ENCODE measurements around the gene GALNT16. TPM values are rescaled to one million over a fixed set of nuclear protein-coding genes. Genes with fewer than 3 reads are reported as not detected.

Gene GALNT16
- polyA plus RNA-seq, 3 donors = 1.9 to 3.6 (median 3.4) TPM

DNA sequence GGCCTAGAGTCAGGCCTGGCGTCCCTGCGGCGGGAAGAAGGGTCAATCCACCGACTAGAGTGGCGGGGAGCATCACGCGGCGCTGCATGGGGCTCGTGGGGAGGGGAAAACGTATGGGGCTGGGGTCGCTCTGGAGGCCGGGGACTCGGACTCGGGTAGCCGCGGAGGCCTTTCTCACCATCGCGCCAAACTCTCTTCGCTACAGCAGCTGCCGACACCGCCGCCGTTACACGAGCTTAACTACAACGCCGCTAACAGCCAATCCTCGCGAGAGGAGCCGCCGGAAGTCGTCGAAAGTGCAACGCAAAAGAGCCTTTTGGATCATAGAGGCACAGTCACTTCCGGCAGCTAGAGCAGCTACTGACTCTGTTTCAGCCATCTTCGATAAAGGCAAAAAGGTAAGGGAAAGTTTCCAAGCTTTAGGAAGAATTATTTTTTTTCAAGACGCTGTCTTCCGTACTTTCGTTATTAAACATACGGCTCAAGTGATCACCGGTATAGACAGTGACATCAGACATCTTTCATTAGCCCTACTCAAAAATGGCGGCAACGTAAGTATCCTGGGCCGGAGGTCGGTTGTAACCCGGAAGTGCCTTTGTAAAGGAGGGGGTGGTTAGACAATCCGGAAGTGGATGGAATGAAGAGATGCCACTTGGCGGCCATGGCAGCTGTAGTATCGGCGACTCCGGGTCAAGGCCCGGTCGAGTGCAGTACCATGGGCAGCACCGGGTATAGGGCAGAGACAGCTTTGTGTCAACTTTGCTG lies 138.3 kb downstream of the GALNT16 start, which contains the start of the genes ERH and SLC39A9:
ERH (minus strand) TSS at position 247 of the 765 bp plus-strand sequence; CDS start at position 181, 66 bp downstream.
SLC39A9 (plus strand) TSS at position 640 of the 765 bp plus-strand sequence. CDS start 678 bp downstream, outside the sequence.
- peak; percentile 95 to 100 (median 97) for DNase-seq (ENCODE audit: low read depth in 3 of 3, low spot score in 2 of 3)

DNA sequence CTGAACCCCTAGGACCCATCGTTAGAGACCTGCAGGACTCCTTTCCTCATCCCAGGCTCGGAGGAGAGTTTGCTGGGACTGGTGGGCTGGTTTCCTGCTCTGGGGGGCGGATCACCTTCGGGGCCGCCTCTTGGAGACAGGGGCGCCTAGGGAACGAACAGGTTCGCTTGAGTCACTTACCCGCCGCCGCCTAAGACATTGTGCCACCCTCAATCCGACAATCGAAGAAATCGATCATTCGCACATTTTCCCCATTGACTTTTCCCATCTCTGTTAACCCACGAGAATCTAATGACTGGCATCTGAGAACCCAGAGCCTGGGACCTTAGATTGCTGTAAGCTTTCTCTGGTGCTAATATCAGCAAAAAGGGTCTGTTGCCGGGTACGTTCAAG lies 138.9 kb downstream of the GALNT16 start:
- no peak for DNase-seq (ENCODE audit: low read depth in 3 of 3, low spot score in 2 of 3)

DNA sequence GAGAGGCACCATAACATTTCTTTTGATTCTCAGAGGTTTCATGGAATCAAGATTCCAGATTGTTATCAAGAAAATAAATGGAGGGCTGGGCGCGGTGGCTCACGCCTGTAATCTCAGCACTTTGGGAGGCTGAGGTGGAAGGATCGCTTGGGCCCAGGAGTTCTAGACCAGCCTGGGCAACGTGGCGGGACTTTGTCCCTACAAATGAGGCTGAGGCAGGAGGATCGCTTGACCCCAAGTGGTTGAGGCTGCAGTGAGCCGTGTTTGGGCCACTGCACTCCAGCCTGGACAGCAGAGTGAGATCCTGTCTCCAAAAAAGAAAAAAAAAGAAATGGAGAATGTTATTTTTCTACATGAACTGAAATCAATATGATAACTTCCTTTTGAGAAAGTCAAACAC lies 139.8 kb downstream of the GALNT16 start:
- no peak for DNase-seq (ENCODE audit: low read depth in 3 of 3, low spot score in 2 of 3)

DNA sequence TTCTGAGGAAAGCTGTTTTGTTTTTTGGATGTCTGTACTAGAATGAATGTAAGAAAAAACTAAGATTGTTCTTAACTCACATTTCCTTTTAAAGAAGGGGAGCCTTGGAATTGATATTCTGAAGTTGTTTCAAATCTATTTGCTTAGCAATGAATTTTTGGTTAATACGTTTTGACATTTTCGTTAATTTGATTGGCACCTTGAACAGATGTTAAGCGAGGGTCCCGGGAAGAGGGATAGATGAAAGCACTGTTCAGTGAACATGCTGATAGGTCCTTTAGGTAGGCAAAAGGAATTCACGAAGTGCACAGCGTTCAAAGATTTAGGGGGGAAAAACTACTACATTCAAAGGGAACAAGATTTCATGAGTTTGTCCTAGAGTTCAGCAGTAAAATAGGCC lies 140.2 kb downstream of the GALNT16 start:
- DNase-seq (ENCODE audit: low read depth in 3 of 3, low spot score in 2 of 3) = no peak

GRCh38 chr14:69401841-69402240 lies 141.9 kb downstream of the GALNT16 start:
- no peak for DNase-seq (ENCODE audit: low read depth in 3 of 3, low spot score in 2 of 3)

DNA sequence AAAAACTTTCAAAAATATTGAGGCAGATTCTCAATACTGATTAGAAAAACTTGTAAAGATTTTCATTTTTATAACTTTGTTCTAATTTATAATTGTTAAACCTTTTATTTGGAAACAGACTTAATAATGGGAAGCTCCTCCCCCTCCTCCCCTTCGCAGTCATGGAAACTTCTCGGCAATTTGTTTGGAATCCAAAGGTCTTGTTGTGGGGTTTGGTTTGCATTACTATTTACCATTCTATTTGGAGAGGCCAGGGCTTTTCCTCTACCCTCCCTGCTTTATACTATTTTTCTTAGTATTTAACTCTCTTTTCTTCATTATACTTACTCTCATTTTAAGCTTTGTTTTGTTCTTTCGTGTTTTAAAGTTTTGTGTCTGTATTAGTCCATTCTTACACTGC lies 144.5 kb downstream of the GALNT16 start:
- no peak for DNase-seq (ENCODE audit: low read depth in 3 of 3, low spot score in 2 of 3)

DNA sequence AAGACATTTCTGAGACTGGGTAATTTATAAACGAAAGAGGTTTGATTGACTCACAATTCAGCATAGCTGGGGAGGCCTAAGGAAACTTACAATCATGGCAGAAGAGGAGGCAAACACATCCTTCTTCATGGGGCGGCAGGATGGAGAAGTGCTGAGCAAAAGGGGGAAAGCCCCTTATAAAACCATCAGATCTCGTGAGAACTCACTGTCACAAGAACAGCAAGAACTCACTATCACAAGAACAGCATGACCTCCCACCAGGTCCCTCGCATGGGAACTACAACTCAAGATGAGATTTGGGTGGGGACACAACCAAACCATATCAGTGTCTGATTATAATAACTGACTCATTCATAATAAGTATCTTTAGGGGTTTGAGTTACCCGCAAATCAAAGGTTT lies 144.9 kb downstream of the GALNT16 start:
- DNase-seq (ENCODE audit: low read depth in 3 of 3, low spot score in 2 of 3) = no peak

- DNase-seq (ENCODE audit: low read depth in 3 of 3, low spot score in 2 of 3) = no peak
Measured at GRCh38 chr14:69405762-69406161, 145.8 kb downstream of the GALNT16 start.

Other genes starting within 250 kb of the GALNT16 start
- 10 to 100 TPM; 52.3 to 56.4 (median 54.4) TPM for gene DCAF5, start 107.0 kb upstream of the GALNT16 start, polyA plus RNA-seq (ENCODE audit: insufficient read length in 3 of 3)
- 10 to 100 TPM; 22.2 to 35.2 (median 32.9) TPM for gene EXD2, start 68.7 kb upstream of the GALNT16 start, polyA plus RNA-seq (ENCODE audit: insufficient read length in 3 of 3)
- 100 to 1,000 TPM; 349 to 390 (median 385) TPM for gene ERH, start 138.1 kb downstream of the GALNT16 start, polyA plus RNA-seq (ENCODE audit: insufficient read length in 3 of 3)
- gene SLC39A9, start 138.5 kb downstream of the GALNT16 start, polyA plus RNA-seq (ENCODE audit: insufficient read length in 3 of 3) = 10 to 100 TPM; 88.0 to 91.1 (median 90.5) TPM
- 1 to 10 TPM; 3.9 to 5.7 (median 3.9) TPM for gene PLEKHD1, start 224.6 kb downstream of the GALNT16 start, polyA plus RNA-seq (ENCODE audit: insufficient read length in 3 of 3)